NT2/D1 (cell line): ENCODE results near the gene PHACTR2.

Experiments used
- SUZ12 ChIP-seq: IDR thresholded peaks from 2 replicates; pipeline ENCODE4 v1.6.1; 2011; ENCODE audit not compliant: insufficient read length, insufficient read depth; ENCODE audit errors: extremely low read depth
- YY1 ChIP-seq: IDR thresholded peaks from 2 replicates; pipeline ENCODE4 v1.6.1; 2011; ENCODE audit not compliant: insufficient read length, insufficient read depth
- ZNF274 ChIP-seq: IDR thresholded peaks from 2 replicates; pipeline ENCODE4 v1.6.1; 2011; ENCODE audit warnings: mild to moderate bottlenecking, low read depth, low read length

- TF ChIP-seq YY1 (no peak), SUZ12 (no peak), ZNF274 (no peak)
Measured at GRCh38 chr6:143700684-143701348, 23.1 kb downstream of the PHACTR2 start.
